ENCODE measurements around the gene CFAP92. TPM values are rescaled to one million over a fixed set of nuclear protein-coding genes. Genes with fewer than 3 reads are reported as not detected.

Gene CFAP92
- total RNA-seq, 1 experiment from 2014 or later, result 0.18 TPM

DNA sequence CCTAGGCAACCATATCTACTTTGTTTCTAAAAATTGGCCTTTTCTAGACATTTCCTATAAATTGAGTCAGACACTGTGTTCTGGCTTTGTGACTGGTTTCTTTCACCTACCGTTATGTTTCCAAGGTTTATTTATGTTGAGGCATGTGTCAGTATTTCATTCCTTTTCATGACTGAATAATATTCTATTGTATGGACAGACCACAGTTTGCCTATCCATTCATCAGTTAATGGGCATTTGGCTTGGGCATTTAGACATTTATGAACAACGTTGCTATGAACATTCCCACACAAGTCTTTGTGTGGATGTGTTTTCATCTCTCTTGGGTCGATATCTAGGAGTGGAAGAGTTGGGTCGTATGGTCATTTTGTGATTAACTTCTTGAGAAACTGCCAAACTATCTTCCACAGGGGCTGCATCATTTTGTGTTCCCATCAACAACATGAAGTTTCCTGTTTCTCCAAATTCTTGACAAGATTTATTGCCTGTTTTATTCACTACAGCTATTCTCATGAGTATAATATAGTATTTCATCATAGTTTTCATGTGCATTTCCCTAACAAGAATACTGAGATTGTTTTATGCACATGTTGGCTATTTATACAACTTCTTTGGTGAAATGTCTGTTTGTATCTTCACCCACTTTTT is 3.7 kb upstream of the CFAP92 start:
- ChIA-PET POLR2A (no interaction called here), CTCF (no interaction called here)
- TF ChIP-seq, protein P1, sequence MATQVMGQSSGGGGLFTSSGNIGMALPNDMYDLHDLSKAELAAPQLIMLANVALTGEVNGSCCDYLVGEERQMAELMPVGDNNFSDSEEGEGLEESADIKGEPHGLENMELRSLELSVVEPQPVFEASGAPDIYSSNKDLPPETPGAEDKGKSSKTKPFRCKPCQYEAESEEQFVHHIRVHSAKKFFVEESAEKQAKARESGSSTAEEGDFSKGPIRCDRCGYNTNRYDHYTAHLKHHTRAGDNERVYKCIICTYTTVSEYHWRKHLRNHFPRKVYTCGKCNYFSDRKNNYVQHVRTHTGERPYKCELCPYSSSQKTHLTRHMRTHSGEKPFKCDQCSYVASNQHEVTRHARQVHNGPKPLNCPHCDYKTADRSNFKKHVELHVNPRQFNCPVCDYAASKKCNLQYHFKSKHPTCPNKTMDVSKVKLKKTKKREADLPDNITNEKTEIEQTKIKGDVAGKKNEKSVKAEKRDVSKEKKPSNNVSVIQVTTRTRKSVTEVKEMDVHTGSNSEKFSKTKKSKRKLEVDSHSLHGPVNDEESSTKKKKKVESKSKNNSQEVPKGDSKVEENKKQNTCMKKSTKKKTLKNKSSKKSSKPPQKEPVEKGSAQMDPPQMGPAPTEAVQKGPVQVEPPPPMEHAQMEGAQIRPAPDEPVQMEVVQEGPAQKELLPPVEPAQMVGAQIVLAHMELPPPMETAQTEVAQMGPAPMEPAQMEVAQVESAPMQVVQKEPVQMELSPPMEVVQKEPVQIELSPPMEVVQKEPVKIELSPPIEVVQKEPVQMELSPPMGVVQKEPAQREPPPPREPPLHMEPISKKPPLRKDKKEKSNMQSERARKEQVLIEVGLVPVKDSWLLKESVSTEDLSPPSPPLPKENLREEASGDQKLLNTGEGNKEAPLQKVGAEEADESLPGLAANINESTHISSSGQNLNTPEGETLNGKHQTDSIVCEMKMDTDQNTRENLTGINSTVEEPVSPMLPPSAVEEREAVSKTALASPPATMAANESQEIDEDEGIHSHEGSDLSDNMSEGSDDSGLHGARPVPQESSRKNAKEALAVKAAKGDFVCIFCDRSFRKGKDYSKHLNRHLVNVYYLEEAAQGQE (IDR thresholded peaks at IDR 0.05; ENCODE audit: insufficient read depth in 1 of 2, low read depth in 2 of 2, low read length in 1 of 2), result no peak
- TF ChIP-seq, protein P2, sequence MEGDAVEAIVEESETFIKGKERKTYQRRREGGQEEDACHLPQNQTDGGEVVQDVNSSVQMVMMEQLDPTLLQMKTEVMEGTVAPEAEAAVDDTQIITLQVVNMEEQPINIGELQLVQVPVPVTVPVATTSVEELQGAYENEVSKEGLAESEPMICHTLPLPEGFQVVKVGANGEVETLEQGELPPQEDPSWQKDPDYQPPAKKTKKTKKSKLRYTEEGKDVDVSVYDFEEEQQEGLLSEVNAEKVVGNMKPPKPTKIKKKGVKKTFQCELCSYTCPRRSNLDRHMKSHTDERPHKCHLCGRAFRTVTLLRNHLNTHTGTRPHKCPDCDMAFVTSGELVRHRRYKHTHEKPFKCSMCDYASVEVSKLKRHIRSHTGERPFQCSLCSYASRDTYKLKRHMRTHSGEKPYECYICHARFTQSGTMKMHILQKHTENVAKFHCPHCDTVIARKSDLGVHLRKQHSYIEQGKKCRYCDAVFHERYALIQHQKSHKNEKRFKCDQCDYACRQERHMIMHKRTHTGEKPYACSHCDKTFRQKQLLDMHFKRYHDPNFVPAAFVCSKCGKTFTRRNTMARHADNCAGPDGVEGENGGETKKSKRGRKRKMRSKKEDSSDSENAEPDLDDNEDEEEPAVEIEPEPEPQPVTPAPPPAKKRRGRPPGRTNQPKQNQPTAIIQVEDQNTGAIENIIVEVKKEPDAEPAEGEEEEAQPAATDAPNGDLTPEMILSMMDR (IDR thresholded peaks at IDR 0.05), result no peak
- no peak for TF ChIP-seq POLR2AphosphoS5 (IDR thresholded peaks at IDR 0.05; ENCODE audit: low read depth, low read length)
- TF ChIP-seq TCF7L2 (IDR thresholded peaks at IDR 0.05; ENCODE audit: low read depth, low read length), result no peak
- TF ChIP-seq SIN3A (IDR thresholded peaks at IDR 0.05; ENCODE audit: borderline replicate concordance, insufficient read depth, low read depth, low read length), result no peak
- BruUV-seq (replicated peaks), result no TSS peak
- H3K4me1 ChIP-seq (ENCODE audit: control insufficient read depth, insufficient read depth, low read length), result no peaks in the 10 kb centered on the region
- H3K4me3 ChIP-seq (ENCODE audit: low read depth in 2 of 2, low read length in 2 of 2), result no peak overlapping the region
- no peaks in the 10 kb centered on the region for H3K9me3 ChIP-seq (ENCODE audit: control insufficient read depth, insufficient read depth, low read depth, low read length)
- ATAC-seq, result no peak
- intact Hi-C loops (cut with micrococcal nuclease; ENCODE audit: unreplicated experiment), result no loop called here
- peaks cover 14% of the 10 kb centered on the region for H3K27me3 ChIP-seq (ENCODE audit: control insufficient read depth, insufficient read depth, low read length)
- DNase-seq (ENCODE audit: low read depth, low spot score), result no peak
- no peaks in the 10 kb centered on the region for H3K36me3 ChIP-seq (ENCODE audit: control insufficient read depth, insufficient read depth, low read length)
- no peak overlapping the region for H3K27ac ChIP-seq (ENCODE audit: low read length)
- in situ Hi-C loops (cut with HindIII; ENCODE audit: low pct_unique_long_range_greater_than_20kb, low sequenced_read_pairs), result loop anchor here (10.0 kb wide), 1 partner anchor 127 kb away; the partner anchor contains the start of gene RAB43

DNA sequence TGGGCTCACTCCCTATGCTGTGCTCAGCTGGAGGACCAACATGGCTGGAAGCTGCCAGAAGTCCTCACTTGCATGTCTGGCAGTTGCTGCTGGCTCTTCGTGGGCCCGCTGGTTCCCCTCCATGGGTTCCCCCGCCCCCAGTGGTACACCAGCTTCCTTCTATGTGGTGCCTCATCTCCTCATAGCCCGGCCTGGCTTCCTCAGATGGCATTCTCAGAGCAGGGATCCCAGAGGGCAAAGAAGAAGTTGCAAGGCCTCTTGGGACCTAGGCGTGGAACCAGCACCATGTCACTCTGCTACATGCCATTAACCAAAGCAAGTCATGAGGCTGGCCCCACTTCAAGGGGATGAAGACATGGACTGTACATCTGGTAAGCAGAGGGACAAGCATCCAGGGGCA is 2.9 kb upstream of the CFAP92 start:
- ChIA-PET CTCF (no interaction called here), POLR2A (no interaction called here)
- Histone ChIP-seq H3K27me3 (ENCODE audit: control insufficient read depth, insufficient read depth, low read length) (peaks cover 8% of the 10 kb centered on the region), H3K4me1 (ENCODE audit: control insufficient read depth, insufficient read depth, low read length) (no peaks in the 10 kb centered on the region), H3K4me3 (ENCODE audit: low read depth in 2 of 2, low read length in 2 of 2) (no peak overlapping the region), H3K36me3 (ENCODE audit: control insufficient read depth, insufficient read depth, low read length) (no peaks in the 10 kb centered on the region), H3K27ac (ENCODE audit: low read length) (no peak overlapping the region), H3K9me3 (ENCODE audit: control insufficient read depth, insufficient read depth, low read depth, low read length) (no peaks in the 10 kb centered on the region)
- BruUV-seq (replicated peaks), result no TSS peak
- no peak for TF ChIP-seq TCF7L2 (IDR thresholded peaks at IDR 0.05; ENCODE audit: low read depth, low read length)
- no peak for TF ChIP-seq POLR2AphosphoS5 (IDR thresholded peaks at IDR 0.05; ENCODE audit: low read depth, low read length)
- no peak for TF ChIP-seq SIN3A (IDR thresholded peaks at IDR 0.05; ENCODE audit: borderline replicate concordance, insufficient read depth, low read depth, low read length)
- TF ChIP-seq, protein P1 (IDR thresholded peaks at IDR 0.05; ENCODE audit: insufficient read depth in 1 of 2, low read depth in 2 of 2, low read length in 1 of 2), result no peak
- TF ChIP-seq, protein P2 (IDR thresholded peaks at IDR 0.05), result no peak
- ATAC-seq (no peak), DNase-seq (ENCODE audit: low read depth, low spot score) (no peak)
- in situ Hi-C loops (cut with HindIII; ENCODE audit: low pct_unique_long_range_greater_than_20kb, low sequenced_read_pairs) (loop anchor here (10.0 kb wide), 1 partner anchor 128 kb away; the partner anchor contains the start of gene RAB43), intact Hi-C loops (cut with micrococcal nuclease; ENCODE audit: unreplicated experiment) (no loop called here)

All from Panc1 (cell line).